GM12864 (cell line): ENCODE measurements around the gene TACC3.

Source experiments
- DNase-seq: peaks from one replicate; pipeline ENCODE4 v3.0.0-alpha.2; 2011; ENCODE audit warnings: low read depth
- H3K4me3 ChIP-seq: 2 replicates; pipeline ENCODE4 v1.5.1; 2011; ENCODE audit warnings: mild to moderate bottlenecking, low read depth, low read length, control low read depth
- TF ChIP-seq, protein P1 (sequence below): IDR thresholded peaks from 2 replicates; pipeline ENCODE4 v1.5.1; 2011; ENCODE audit warnings: low read depth, mild to moderate bottlenecking, moderate library complexity, low read length, control low read depth, inconsistent platforms; ENCODE audit errors: missing control alignments

TACC3 gene

GRCh38 chr4:1718095-1718850 is 3.0 kb upstream of the TACC3 start:
- no peak for DNase-seq
- H3K4me3 ChIP-seq: no peak overlapping the region
- TF ChIP-seq, protein P1, sequence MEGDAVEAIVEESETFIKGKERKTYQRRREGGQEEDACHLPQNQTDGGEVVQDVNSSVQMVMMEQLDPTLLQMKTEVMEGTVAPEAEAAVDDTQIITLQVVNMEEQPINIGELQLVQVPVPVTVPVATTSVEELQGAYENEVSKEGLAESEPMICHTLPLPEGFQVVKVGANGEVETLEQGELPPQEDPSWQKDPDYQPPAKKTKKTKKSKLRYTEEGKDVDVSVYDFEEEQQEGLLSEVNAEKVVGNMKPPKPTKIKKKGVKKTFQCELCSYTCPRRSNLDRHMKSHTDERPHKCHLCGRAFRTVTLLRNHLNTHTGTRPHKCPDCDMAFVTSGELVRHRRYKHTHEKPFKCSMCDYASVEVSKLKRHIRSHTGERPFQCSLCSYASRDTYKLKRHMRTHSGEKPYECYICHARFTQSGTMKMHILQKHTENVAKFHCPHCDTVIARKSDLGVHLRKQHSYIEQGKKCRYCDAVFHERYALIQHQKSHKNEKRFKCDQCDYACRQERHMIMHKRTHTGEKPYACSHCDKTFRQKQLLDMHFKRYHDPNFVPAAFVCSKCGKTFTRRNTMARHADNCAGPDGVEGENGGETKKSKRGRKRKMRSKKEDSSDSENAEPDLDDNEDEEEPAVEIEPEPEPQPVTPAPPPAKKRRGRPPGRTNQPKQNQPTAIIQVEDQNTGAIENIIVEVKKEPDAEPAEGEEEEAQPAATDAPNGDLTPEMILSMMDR: no peak

- DNase-seq: no peak
- TF ChIP-seq, protein P1: no peak
- H3K4me3 ChIP-seq: peak overlapping the region; percentile 82
Observed at GRCh38 chr4:1720163-1720983, 948 bp upstream of the TACC3 start.

DNA sequence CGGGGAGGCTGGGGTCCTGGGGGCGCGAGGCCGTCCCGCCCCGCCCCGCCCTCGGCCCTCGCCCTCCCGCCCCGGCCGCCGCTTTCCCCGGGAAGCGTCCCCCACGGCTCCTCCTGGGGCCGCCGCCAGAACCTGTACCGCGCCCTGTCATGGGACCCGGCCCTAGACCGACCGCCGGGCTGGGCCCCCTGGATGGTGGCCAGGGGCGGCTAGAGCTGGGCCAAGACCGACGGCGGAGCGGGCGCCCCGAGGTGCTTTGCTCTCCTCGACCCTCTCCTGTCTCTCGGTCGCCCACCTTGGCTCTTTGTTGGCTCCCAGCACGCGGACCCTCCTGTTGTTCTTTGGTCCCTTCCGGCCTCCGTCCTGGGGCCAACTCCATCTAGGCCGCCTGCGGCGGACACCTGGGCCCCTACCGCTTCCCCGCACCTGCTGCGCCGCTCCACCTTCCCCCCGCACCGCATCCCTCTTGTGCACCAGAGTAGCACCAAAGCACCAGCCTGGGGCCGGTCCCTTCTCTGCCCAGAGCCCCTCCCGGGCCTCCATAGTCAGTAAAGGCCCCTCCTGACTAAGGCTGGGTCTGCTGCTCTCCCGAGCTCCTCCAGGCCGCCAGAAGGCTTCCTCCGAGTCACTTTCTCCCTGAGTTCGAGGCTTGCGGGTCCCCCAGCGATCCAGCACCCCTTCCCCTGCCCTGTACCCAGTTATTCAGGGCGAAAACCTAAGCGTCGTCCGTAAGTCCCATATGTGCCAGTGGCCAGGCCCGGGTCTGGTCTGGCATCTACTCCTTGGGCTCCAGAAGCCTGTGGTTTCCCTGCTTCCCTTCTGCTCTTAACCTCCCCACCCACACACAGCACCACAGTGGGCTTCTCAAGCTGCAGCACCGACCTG is 587 bp downstream of the TACC3 start:
- TF ChIP-seq, protein P1: no peak
- peak overlapping the region; percentile 72 for H3K4me3 ChIP-seq
- DNase-seq: no peak

DNA sequence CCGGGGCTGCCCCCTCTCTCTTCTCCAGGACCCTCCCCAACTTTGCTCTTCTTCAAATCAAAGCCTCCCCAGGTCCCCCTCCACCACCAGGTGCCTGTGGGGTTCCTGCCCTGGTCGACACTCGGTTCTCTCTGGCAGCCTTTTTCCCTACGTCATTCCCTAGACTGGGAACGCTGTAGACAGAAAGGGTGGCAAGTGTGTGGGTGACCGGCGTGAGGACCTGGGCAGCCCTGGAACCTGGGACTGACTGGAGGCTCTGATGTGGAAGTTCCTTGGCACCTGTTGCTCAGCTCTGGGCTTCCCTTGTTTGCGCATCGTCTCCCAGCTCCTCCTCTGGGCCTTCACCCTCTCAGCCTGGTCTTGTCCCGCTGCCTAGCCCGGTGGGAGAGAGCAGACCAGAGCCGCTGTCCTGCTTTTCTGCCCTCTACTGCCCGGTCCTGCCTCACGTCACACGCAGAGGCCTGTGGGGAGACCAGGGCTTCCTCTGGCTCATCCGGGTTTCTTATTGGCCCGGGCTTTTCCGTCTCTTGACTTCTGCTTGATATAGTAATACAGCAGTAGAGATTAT is 1.3 kb downstream of the TACC3 start:
- H3K4me3 ChIP-seq: peak overlapping the region; percentile 72
- DNase-seq: no peak
- TF ChIP-seq, protein P1: no peak

DNA sequence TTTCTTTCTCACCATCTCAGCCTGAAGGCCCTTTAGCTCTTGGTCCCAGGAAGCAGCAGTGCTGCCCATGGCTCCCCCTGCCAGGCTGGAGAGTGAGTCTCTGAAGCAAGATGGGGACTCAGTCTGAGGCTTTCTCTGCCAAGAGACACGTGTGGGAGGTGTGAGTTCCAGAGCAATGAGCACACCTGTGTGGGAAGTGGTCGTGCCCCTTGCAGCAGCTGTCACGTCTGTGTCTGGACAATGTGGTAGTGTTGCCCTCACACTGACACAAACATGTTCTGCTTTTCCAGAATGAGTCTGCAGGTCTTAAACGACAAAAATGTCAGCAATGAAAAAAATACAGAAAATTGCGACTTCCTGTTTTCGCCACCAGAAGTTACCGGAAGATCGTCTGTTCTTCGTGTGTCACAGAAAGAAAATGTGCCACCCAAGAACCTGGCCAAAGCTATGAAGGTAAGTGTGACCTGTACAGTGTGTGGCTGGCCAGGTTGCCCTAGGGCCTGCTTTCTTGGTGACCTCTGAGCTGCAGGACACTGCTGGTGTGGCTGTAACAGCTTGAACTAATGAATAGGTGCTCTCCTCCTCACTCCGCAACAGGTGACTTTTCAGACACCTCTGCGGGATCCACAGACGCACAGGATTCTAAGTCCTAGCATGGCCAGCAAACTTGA is 1.9 kb downstream of the TACC3 start:
- peak overlapping the region; percentile 72 for H3K4me3 ChIP-seq
- TF ChIP-seq, protein P1: no peak
- DNase-seq: no peak

- no peak overlapping the region for H3K4me3 ChIP-seq
- TF ChIP-seq, protein P1: no peak
- DNase-seq: no peak
Observed at GRCh38 chr4:1725521-1725920, 4.2 kb downstream of the TACC3 start.
